Vagina (tissue), 2 donors: ENCODE data around the gene SENP1. TPM values are rescaled to one million over a fixed set of nuclear protein-coding genes. Genes with fewer than 3 reads are reported as not detected.

ENCODE experiments used
- DNase-seq, 2 donors: peaks; one replicate each; pipeline ENCODE4 v3.0.0-alpha.2; 2017; ENCODE audit errors: extremely low spot score in 2 of 2
- H3K27ac ChIP-seq: fragments of 200-600 bp; sonication (generic); one replicate; pipeline ENCODE4 v1.5.1; 2019
- H3K27me3 ChIP-seq: fragments of 200-600 bp; sonication (generic); one replicate; pipeline ENCODE4 v1.5.1; 2019
- H3K36me3 ChIP-seq, 2 donors: fragments of 200-600 bp; sonication (generic); one replicate each; pipeline ENCODE4 v1.5.1; 2017 to 2019
- H3K4me1 ChIP-seq: fragments of 200-600 bp; sonication (generic); one replicate; pipeline ENCODE4 v1.5.1; 2019
- H3K4me3 ChIP-seq, 2 donors: fragments of 200-600 bp; sonication (generic); 1 replicate in 1 of 2; 2 replicates in 1 of 2; pipeline ENCODE4 v1.5.1; 2016 to 2019
- H3K9me3 ChIP-seq: fragments of 200-600 bp; sonication (generic); one replicate; pipeline ENCODE4 v1.5.1; 2019
- POLR2A ChIP-seq, 2 donors: fragments of 450-650 bp; IDR thresholded peaks; one replicate each; pipeline ENCODE4 v1.6.1; 2017; ENCODE audit warnings: antibody characterized with exemption in 2 of 2, mild to moderate bottlenecking in 2 of 2, moderate library complexity in 2 of 2
- POLR2AphosphoS5 ChIP-seq, 2 donors: sonication (generic); formaldehyde crosslinking; IDR thresholded peaks; one replicate each; pipeline ENCODE4 v1.9.0; 2017; ENCODE audit warnings: antibody characterized with exemption in 2 of 2, mild to moderate bottlenecking in 2 of 2, low read depth in 1 of 2; ENCODE audit not compliant: insufficient read depth in 1 of 2
- intact Hi-C: fragments of 100-400 bp; cut with DNase I; formaldehyde crosslinking; loops from one replicate; pipeline ENCODE4 v1.15.1; 2023
- total RNA-seq: library from RNA; depleted of rRNA; stranded (reverse); fragments of >200 nt; gene quantifications from one replicate; pipeline ENCODE4 v1.2.3, GENCODE V29; 2016
- TF ChIP-seq, protein P1 (sequence below), 3 experiments: fragments of 450-650 bp in 2 of 3; fragments of 200-600 bp in 1 of 3; sonication (generic) in 1 of 3; IDR thresholded peaks; one replicate each; pipeline ENCODE4 v1.5.1; 2017 to 2019; ENCODE audit warnings: antibody characterized with exemption in 3 of 3, mild to moderate bottlenecking in 2 of 3, moderate library complexity in 2 of 3

Gene SENP1
- total RNA-seq, 1 donor from 2014 or later = 21.4 TPM

DNA sequence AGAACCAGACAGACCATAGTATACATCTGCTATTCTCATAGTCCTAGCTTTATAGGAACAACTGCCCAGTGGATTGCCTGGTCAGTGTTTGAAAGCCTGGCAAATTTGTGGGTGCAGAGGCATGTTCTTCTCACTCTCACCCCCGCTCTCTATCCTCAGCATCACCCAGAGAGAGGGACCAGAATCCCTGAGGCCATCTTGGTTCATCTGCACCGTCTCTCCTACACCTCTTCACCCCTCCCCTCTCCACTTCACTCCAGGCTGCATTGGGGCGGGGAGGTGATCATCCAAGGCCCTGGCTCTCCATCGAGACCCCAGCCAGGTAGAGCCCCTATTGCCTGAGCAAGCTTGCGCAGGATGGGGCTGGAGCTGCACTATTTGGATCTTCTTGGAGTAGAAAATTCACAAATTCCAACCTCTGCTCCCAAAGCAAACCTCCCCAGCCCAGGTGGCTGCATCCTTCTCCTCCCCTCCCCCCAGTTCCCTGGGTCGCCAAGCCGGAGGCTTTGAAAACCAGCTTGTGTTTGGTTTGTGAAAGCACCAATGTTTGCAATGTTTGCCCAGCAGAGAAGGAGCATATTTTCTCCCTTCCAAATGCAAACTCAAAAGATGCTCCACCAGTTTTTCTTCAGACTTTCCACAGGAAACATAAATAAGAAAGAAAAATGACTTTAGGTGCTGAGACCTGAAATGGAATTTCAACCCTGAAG lies 83.0 kb downstream of the SENP1 start:
- no peak for DNase-seq
- intact Hi-C loops = no loop called here
- H3K4me1 ChIP-seq = no peaks in the 10 kb centered on the region

GRCh38 chr12:48022180-48022521 lies 83.7 kb downstream of the SENP1 start:
- intact Hi-C loops = no loop called here
- no peak for DNase-seq
- no peaks in the 10 kb centered on the region for H3K36me3 ChIP-seq
- H3K27me3 ChIP-seq = no peaks in the 10 kb centered on the region
- H3K4me1 ChIP-seq = no peaks in the 10 kb centered on the region
- TF ChIP-seq, protein P1, sequence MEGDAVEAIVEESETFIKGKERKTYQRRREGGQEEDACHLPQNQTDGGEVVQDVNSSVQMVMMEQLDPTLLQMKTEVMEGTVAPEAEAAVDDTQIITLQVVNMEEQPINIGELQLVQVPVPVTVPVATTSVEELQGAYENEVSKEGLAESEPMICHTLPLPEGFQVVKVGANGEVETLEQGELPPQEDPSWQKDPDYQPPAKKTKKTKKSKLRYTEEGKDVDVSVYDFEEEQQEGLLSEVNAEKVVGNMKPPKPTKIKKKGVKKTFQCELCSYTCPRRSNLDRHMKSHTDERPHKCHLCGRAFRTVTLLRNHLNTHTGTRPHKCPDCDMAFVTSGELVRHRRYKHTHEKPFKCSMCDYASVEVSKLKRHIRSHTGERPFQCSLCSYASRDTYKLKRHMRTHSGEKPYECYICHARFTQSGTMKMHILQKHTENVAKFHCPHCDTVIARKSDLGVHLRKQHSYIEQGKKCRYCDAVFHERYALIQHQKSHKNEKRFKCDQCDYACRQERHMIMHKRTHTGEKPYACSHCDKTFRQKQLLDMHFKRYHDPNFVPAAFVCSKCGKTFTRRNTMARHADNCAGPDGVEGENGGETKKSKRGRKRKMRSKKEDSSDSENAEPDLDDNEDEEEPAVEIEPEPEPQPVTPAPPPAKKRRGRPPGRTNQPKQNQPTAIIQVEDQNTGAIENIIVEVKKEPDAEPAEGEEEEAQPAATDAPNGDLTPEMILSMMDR (IDR thresholded peaks at IDR 0.05) = no peak
- no peak for TF ChIP-seq POLR2A (IDR thresholded peaks at IDR 0.05)
- TF ChIP-seq POLR2AphosphoS5 (IDR thresholded peaks at IDR 0.05; ENCODE audit: insufficient read depth in 1 of 2, low read depth in 1 of 2) = no peak
- no peak overlapping the region for H3K27ac ChIP-seq
- H3K9me3 ChIP-seq = no peaks in the 10 kb centered on the region
- no peak overlapping the region for H3K4me3 ChIP-seq

More for the DNA sequence above, 83.0 kb downstream of the SENP1 start:
- H3K9me3 ChIP-seq = no peaks in the 10 kb centered on the region
- no peak for TF ChIP-seq POLR2AphosphoS5 (IDR thresholded peaks at IDR 0.05; ENCODE audit: insufficient read depth in 1 of 2, low read depth in 1 of 2)
- TF ChIP-seq, protein P1 (IDR thresholded peaks at IDR 0.05) = no peak
- TF ChIP-seq POLR2A (IDR thresholded peaks at IDR 0.05) = no peak
- no peak overlapping the region for H3K27ac ChIP-seq
- no peak overlapping the region for H3K4me3 ChIP-seq
- H3K36me3 ChIP-seq = no peaks in the 10 kb centered on the region
- no peaks in the 10 kb centered on the region for H3K27me3 ChIP-seq

DNA sequence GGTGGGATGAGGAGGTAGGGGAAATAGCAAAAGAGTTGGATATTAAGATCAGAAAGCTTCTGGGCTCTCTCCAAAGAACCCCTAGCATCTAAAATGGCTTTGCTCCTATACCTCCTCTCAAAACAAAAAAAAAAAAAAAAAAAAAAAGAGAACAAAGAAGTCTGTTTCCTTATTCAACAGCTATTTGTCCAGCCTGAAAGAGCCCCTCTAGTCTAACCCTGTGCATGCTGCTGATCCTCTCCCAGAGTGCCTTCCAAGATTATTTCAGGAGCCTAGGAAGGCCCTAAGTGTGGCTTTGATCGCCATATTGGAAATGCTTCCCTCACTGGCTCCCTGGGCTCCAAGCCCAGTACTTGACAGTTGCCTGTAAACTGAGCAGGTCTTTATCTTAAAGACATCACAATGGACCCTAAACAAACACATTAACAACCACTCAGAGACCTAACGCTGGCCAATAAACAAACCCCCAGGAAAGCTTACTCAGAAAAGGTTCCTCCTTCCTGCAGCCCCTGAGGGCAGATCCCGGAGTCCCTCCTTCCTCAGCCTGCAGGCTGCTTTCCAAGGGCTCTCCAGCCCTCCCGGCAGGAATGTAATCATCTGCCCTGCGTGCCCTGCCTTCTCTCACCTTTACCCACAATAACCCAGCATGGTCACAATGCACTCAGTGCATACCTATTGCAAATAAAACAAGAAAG lies 84.2 kb downstream of the SENP1 start:
- no peak overlapping the region for H3K4me3 ChIP-seq
- H3K27ac ChIP-seq = no peak overlapping the region
- TF ChIP-seq, protein P1 (IDR thresholded peaks at IDR 0.05) = no peak
- TF ChIP-seq POLR2A (IDR thresholded peaks at IDR 0.05) (no peak), POLR2AphosphoS5 (IDR thresholded peaks at IDR 0.05; ENCODE audit: insufficient read depth in 1 of 2, low read depth in 1 of 2) (no peak)
- H3K9me3 ChIP-seq = no peaks in the 10 kb centered on the region
- no peak for DNase-seq
- intact Hi-C loops = no loop called here
- no peaks in the 10 kb centered on the region for H3K4me1 ChIP-seq
- H3K36me3 ChIP-seq = no peaks in the 10 kb centered on the region
- H3K27me3 ChIP-seq = no peaks in the 10 kb centered on the region

DNA sequence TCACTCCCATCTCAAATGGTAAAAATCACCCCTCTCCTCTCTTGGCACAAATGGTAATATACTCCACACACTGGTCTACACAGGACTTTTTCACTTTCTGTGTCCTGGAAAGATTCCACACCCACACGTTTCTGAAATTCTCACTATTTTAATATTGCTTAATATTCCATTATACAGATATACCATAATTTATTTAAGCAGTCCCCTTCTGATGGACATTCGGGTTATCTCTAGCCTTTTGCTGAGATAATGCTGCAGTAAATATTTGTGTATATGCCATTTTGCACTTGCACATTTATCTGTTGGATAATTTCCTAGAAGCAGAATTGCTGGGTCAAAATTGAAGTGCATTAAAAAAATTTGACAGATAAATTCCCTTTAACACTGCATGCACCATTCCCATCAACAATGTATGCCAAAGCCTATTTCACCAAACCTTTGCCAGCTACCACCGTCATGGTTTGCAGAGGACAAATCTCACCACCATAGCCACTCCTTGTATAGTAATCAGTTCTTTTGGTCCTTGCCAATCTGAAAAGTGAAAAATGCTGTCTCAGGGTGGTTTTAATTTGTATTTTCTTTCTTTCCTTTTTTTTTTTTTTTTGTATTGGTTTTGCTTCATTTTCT lies 86.1 kb downstream of the SENP1 start:
- Histone ChIP-seq H3K9me3 (no peaks in the 10 kb centered on the region), H3K4me1 (no peaks in the 10 kb centered on the region), H3K27ac (no peak overlapping the region), H3K27me3 (no peaks in the 10 kb centered on the region), H3K4me3 (no peak overlapping the region), H3K36me3 (no peaks in the 10 kb centered on the region)
- DNase-seq = no peak
- intact Hi-C loops = no loop called here
- no peak for TF ChIP-seq POLR2A (IDR thresholded peaks at IDR 0.05)
- no peak for TF ChIP-seq POLR2AphosphoS5 (IDR thresholded peaks at IDR 0.05; ENCODE audit: insufficient read depth in 1 of 2, low read depth in 1 of 2)
- TF ChIP-seq, protein P1 (IDR thresholded peaks at IDR 0.05) = no peak

GRCh38 chr12:48018618-48018995 lies 87.3 kb downstream of the SENP1 start:
- Histone ChIP-seq H3K9me3 (no peaks in the 10 kb centered on the region), H3K4me1 (no peaks in the 10 kb centered on the region), H3K4me3 (no peak overlapping the region), H3K36me3 (no peaks in the 10 kb centered on the region), H3K27me3 (no peaks in the 10 kb centered on the region), H3K27ac (no peak overlapping the region)
- TF ChIP-seq, protein P1 (IDR thresholded peaks at IDR 0.05) = no peak
- TF ChIP-seq POLR2AphosphoS5 (IDR thresholded peaks at IDR 0.05; ENCODE audit: insufficient read depth in 1 of 2, low read depth in 1 of 2) = no peak
- TF ChIP-seq POLR2A (IDR thresholded peaks at IDR 0.05) = no peak
- DNase-seq = no peak
- intact Hi-C loops = no loop called here
